T-helper 2 cell treated with Interferon-gamma antibody and Interleukin-4, amounts not matched to agents 5 μg/mL and 100 μg/mL, for 36 hours (primary cell): ENCODE data around the gene HIBCH.
"Not testable (repeated sequence)": the region's sequence is repeated elsewhere in the genome, so short reads cannot be mapped to it uniquely, and the experiment has no call there.

Experiments used
- DNase-seq: peaks from one replicate; pipeline ENCODE4 v3.0.0; 2021; ENCODE audit warnings: low spot score
- H3K27ac Mint-ChIP-seq: one replicate; pipeline ENCODE4 v1.8.0; 2021; ENCODE audit warnings: mild to moderate bottlenecking, mixed read lengths
- H3K27me3 Mint-ChIP-seq: one replicate; pipeline ENCODE4 v1.8.0; 2021; ENCODE audit warnings: low read depth, mixed read lengths
- H3K36me3 Mint-ChIP-seq: one replicate; pipeline ENCODE4 v1.8.0; 2021; ENCODE audit warnings: low read depth, mixed read lengths
- H3K4me1 Mint-ChIP-seq: one replicate; pipeline ENCODE4 v1.8.0; 2021; ENCODE audit warnings: low read depth, mixed read lengths
- H3K4me3 Mint-ChIP-seq: one replicate; pipeline ENCODE4 v1.8.0; 2022; ENCODE audit warnings: mild to moderate bottlenecking, moderate library complexity, mixed read lengths
- H3K9me3 Mint-ChIP-seq: one replicate; pipeline ENCODE4 v1.8.0; 2021; ENCODE audit warnings: mixed read lengths

HIBCH gene, protein sequence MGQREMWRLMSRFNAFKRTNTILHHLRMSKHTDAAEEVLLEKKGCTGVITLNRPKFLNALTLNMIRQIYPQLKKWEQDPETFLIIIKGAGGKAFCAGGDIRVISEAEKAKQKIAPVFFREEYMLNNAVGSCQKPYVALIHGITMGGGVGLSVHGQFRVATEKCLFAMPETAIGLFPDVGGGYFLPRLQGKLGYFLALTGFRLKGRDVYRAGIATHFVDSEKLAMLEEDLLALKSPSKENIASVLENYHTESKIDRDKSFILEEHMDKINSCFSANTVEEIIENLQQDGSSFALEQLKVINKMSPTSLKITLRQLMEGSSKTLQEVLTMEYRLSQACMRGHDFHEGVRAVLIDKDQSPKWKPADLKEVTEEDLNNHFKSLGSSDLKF

DNA sequence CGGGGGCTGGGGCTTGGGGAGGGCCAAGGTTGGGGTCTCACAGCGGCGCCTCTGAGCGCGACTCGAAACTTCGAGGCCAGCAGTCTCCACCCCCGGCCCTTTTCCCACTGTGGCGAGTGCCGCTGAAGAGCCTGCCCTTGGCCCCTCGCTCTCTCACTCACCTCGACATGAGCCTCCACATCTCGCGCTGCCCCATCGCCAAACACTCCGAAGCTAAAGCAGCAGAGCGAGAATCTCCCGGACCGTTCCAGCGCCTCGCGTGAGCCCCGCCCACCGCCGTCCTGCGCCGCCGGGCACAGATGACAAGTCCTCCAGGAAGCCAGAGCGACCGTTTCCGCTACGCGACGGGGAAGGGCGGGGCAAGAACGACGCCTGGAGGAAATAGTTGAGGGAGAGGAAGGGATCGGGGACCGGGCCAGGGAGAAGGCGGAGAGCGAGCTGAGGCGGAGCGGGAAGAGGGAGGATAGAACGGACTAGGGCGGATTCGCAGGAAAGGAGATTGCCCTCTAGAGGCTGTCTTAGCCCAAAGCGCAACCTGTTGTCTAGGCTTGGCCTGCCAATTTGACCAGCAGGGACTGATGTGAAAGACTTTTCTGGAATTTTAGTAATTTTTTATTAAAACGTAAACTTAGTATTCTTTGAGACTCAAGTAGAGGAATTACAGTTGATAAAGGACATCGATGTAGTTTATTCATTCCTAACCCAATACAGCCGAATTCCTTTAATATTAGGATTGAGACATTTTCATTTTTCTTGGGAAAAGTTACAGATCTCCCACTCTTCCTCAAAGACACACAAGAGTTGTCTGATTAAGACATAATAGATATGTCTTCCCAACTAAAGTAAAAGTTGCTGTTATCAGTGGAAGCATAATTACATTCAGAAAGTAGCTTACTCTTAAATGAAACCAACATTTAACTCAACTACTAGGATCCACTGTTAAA lies at the start of gene HIBCH:
TSS of gene HIBCH (minus strand) at position 272 of the 944 bp plus-strand sequence. CDS start at position 196, 76 bp downstream.
- peaks cover 1% of the 10 kb centered on the region for H3K36me3 Mint-ChIP-seq
- H3K9me3 Mint-ChIP-seq, result no peaks in the 10 kb centered on the region
- H3K27ac Mint-ChIP-seq, result peak within 1 kb of the TSS; percentile 96
- DNase-seq, result peak; percentile 91
- H3K4me3 Mint-ChIP-seq, result peak within 1 kb of the TSS; percentile 98
- H3K27me3 Mint-ChIP-seq, result no peaks in the 10 kb centered on the region
- H3K4me1 Mint-ChIP-seq, result peaks cover 39% of the 10 kb centered on the region

DNA sequence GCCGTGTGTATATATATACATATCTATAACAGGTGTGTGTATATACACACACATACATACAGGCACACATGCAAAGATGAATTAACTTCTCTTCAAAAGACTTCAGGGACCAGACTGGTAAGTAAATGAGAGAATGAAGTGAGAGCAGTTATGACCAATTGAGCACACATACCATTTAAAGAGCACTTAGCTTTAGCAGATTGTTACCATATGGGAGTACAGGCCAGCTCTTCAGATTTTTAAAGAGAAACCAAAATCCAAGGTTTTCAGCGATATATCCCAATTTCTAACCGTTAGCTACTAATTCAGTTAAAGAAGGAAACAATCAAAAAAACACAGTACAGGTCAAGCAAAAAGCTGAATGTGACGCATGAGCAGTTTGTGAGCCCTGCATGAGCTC lies 47.5 kb upstream of the HIBCH start:
- Mint-ChIP-seq H3K27me3 (no peaks in the 10 kb centered on the region), H3K36me3 (peaks cover 9% of the 10 kb centered on the region), H3K9me3 (no peaks in the 10 kb centered on the region), H3K4me1 (peaks cover 1% of the 10 kb centered on the region), H3K27ac (no peak overlapping the region), H3K4me3 (no peak overlapping the region)
- DNase-seq, result no peak

- H3K27me3 Mint-ChIP-seq, result no peaks in the 10 kb centered on the region
- DNase-seq, result no peak
- peaks cover 3% of the 10 kb centered on the region for H3K4me1 Mint-ChIP-seq
- no peak overlapping the region for H3K4me3 Mint-ChIP-seq
- H3K27ac Mint-ChIP-seq, result no peak overlapping the region
- peaks cover 10% of the 10 kb centered on the region for H3K36me3 Mint-ChIP-seq
- H3K9me3 Mint-ChIP-seq, result no peaks in the 10 kb centered on the region
These were observed 46.7 kb upstream of the HIBCH start for GRCh38 chr2:190366248-190366753.

DNA sequence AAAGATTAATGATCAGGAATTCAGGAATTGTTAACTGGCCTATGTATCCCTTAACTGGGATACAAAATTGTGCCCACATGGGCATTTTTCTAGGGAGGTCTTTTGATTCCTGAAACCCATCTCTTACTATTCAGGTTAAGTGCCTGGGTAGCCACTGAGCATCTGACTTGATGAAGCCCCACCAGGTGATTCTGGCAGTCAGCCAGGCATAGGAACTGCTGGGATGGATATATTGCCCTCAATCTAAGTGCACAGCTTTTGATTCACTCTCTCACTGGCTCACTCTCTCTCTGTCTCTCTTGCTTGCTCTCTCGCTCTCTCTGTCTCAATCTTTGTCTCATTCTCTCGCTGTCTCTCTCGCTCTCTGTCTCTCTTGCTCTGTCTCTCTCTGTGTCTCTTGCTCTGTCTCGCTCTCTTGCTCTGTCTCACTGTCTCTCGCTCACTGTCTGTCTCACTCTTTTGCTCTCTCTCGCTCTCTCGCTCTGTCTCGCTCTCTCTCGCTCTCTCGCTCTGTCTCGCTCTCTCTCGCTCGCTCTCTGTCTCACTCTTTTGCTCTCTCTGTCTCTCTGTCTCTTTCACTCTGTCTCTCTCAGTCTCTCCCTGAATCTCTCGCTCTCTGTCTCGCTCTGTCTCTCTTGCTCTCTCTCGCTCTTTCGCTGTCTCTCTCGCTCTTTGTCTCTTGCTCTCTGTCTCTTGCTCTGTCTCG lies 46.0 kb upstream of the HIBCH start:
- Mint-ChIP-seq H3K36me3 (peaks cover 10% of the 10 kb centered on the region), H3K4me1 (peaks cover 7% of the 10 kb centered on the region), H3K27me3 (no peaks in the 10 kb centered on the region), H3K9me3 (no peaks in the 10 kb centered on the region), H3K27ac (no peak overlapping the region), H3K4me3 (no peak overlapping the region)
- no peak for DNase-seq

- DNase-seq, result no peak
- Mint-ChIP-seq H3K27ac (no peak overlapping the region), H3K4me1 (peaks cover 23% of the 10 kb centered on the region), H3K9me3 (no peaks in the 10 kb centered on the region), H3K27me3 (no peaks in the 10 kb centered on the region), H3K36me3 (peaks cover 5% of the 10 kb centered on the region), H3K4me3 (no peak overlapping the region)
These were observed 43.3 kb upstream of the HIBCH start for GRCh38 chr2:190362894-190363293.

DNA sequence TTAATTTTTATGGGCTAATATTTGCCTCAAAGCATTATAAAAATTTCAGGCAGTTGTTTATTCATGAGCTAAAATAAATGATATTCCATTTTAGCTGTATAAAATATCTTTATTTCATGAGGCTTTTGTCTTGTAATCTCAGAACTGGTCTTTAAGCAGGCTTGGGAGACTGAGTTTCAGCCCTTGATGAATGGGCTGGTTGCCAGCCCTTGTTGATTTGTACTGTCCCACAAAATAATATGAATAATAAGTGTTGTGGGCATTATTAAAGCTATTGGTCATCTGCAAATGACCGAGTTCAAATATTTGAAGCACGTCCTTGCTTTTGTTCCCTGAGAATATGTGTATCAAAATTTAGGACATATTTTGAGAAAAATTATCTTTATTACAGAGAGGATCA lies 41.9 kb upstream of the HIBCH start:
- Mint-ChIP-seq H3K4me1 (peaks cover 23% of the 10 kb centered on the region), H3K36me3 (peaks cover 3% of the 10 kb centered on the region), H3K27ac (no peak overlapping the region), H3K4me3 (no peak overlapping the region), H3K9me3 (no peaks in the 10 kb centered on the region), H3K27me3 (no peaks in the 10 kb centered on the region)
- no peak for DNase-seq

DNA sequence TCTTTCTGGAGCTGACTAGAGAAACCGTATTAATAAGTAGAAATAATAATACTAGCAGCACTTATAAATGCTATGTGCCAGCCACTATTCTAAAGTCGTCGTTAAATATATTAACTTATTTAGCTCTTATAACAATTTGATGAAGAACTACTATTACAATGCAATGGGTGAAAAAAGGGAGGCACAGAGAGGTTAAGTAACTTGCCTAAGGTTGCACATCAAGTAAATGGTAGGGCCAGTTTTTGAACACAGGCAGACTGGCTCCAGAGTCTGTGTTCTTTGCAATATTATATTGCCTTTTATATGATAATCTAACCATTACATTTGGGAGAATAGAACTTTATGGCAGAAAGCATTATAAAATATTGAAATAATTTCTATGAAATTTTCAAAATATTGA lies 41.3 kb upstream of the HIBCH start:
- H3K27me3 Mint-ChIP-seq, result no peaks in the 10 kb centered on the region
- H3K4me1 Mint-ChIP-seq, result peaks cover 23% of the 10 kb centered on the region
- H3K9me3 Mint-ChIP-seq, result no peaks in the 10 kb centered on the region
- H3K36me3 Mint-ChIP-seq, result peaks cover 3% of the 10 kb centered on the region
- H3K27ac Mint-ChIP-seq, result no peak overlapping the region
- DNase-seq, result no peak
- no peak overlapping the region for H3K4me3 Mint-ChIP-seq

- H3K4me3 Mint-ChIP-seq, result peak overlapping the region; percentile 96
- no peak for DNase-seq
- peak overlapping the region; percentile 94 for H3K27ac Mint-ChIP-seq
- H3K36me3 Mint-ChIP-seq, result peaks cover 3% of the 10 kb centered on the region
- peaks cover 23% of the 10 kb centered on the region for H3K4me1 Mint-ChIP-seq
- no peaks in the 10 kb centered on the region for H3K9me3 Mint-ChIP-seq
- H3K27me3 Mint-ChIP-seq, result no peaks in the 10 kb centered on the region
These were observed 40.9 kb upstream of the HIBCH start for GRCh38 chr2:190360561-190360960.

- not testable (repeated sequence) for DNase-seq, H3K4me3 Mint-ChIP-seq, H3K9me3 Mint-ChIP-seq, H3K27me3 Mint-ChIP-seq, H3K36me3 Mint-ChIP-seq
- Mint-ChIP-seq H3K27ac (peak overlapping the region; percentile 7), H3K4me1 (peaks cover 23% of the 10 kb centered on the region)
These were observed 39.2 kb upstream of the HIBCH start for GRCh38 chr2:190358655-190359448.

DNA sequence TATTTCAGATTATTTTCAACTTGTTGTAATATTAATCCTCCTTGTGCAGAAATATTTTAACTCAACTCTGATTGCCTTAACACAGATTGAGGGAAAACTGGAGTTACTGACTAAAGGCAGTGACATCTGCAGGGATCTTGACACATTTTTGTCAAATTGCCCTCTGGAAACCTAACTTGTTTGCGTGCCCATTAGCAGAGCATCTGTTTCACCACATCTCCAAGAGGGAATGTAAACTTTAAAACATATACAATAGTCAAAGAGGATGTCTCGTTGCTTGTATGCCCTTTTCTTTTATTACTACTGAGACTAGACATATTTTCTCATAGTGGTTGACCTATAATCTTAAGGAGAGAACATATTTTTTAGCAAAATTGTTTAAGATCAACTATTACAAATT lies 38.0 kb upstream of the HIBCH start:
- Mint-ChIP-seq H3K27ac (no peak overlapping the region), H3K9me3 (no peaks in the 10 kb centered on the region), H3K4me1 (peaks cover 31% of the 10 kb centered on the region), H3K36me3 (peaks cover 3% of the 10 kb centered on the region), H3K27me3 (no peaks in the 10 kb centered on the region), H3K4me3 (no peak overlapping the region)
- no peak for DNase-seq

- no peak overlapping the region for H3K27ac Mint-ChIP-seq
These were observed 36.5 kb upstream of the HIBCH start for GRCh38 chr2:190355968-190356644.

GRCh38 chr2:190354003-190354690 lies 34.5 kb upstream of the HIBCH start:
- no peak overlapping the region for H3K27ac Mint-ChIP-seq

More at GRCh38 chr2:190355968-190356644, 36.5 kb upstream of the HIBCH start:
- peaks cover 34% of the 10 kb centered on the region for H3K4me1 Mint-ChIP-seq
- peaks cover 2% of the 10 kb centered on the region for H3K36me3 Mint-ChIP-seq
- H3K9me3 Mint-ChIP-seq, result no peaks in the 10 kb centered on the region
- no peak for DNase-seq
- no peak overlapping the region for H3K4me3 Mint-ChIP-seq
- H3K27me3 Mint-ChIP-seq, result no peaks in the 10 kb centered on the region

More at GRCh38 chr2:190354003-190354690, 34.5 kb upstream of the HIBCH start:
- Mint-ChIP-seq H3K9me3 (no peaks in the 10 kb centered on the region), H3K4me1 (peaks cover 19% of the 10 kb centered on the region), H3K4me3 (no peak overlapping the region), H3K36me3 (peaks cover 2% of the 10 kb centered on the region), H3K27me3 (no peaks in the 10 kb centered on the region)
- DNase-seq, result no peak
